HG02938 (cell line): ENCODE data around the gene RETN.

ENCODE experiments used
- ATAC-seq: cut with Tn5 transposase; IDR thresholded peaks from one replicate; pipeline ENCODE4 v1.9.1; 2021; ENCODE audit warnings: mild to moderate bottlenecking, moderate library complexity; ENCODE audit not compliant: unreplicated experiment

The RETN gene

DNA sequence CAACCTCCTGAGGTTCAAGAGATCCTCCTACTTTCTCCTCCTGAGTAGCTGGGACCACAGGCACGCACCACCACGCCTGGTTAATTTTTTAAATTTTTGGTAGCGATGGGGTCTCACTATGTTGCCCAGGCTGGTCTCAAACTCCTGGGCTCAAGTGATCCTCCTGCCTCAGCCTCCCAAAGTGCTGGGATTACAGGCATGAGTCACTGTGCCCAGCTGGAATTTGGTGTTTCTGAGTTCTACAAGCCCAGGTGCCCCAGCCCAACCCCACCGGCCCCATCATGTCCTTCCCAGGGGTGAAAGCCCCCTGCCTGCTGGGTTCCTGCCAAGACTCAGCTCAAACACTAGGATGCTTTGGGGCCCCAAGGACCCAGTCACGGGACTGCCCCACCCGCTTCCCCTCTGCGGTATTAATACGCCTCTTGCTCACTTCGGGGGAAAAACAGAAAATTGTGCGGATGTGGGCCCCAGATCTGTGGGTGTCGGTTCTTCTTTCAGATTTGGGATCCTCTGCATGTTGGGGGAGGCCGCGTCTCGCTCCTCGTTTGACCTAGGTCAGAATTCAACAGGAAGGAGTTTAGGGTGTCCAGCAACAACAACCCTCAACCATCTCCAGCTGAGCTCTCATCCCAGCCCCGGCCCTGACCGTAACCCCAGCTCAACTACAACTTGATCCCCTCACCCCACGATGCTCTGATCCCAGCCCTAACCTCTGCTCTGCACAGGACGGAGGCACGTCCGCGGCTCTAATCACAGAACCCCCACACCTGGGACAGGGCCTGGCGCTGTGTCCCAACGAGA is 36.7 kb downstream of the RETN start:
- no peak for ATAC-seq

DNA sequence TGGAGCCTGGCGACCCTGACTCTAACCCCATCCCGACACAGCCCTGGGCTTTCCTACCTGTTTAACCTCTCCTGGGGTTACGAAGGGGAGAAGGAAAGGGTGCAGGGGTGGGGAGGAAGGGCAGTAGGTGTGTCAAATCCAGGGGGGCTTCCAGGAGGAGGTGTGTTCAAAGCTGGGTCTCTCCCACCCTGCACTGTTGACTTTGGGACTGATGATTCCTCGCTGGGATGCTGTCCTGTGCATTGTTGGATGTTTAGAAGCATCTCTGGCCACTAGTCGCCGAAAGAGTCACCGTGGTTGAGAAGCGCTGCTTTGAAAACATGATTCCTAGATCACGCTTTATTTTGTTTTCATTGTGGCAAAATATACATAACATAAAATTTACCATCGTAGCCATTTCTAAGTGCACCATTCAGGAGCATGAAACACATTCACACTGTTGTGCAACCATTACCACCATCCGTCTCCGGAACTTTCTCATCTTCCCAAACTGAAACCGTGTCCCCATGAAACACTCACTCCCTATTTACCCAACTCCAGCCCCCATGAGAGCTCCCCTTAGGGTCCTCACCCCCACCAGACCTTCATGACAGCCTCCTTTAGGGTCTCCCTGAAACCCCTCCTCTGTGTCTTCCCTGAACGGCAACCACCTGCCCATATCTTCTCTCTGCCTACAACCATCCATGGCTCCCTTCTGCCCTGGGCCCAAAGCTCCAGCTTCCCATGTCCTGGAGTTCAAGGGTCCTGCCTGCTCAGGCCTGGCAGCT is 37.5 kb downstream of the RETN start:
- ATAC-seq: no peak

DNA sequence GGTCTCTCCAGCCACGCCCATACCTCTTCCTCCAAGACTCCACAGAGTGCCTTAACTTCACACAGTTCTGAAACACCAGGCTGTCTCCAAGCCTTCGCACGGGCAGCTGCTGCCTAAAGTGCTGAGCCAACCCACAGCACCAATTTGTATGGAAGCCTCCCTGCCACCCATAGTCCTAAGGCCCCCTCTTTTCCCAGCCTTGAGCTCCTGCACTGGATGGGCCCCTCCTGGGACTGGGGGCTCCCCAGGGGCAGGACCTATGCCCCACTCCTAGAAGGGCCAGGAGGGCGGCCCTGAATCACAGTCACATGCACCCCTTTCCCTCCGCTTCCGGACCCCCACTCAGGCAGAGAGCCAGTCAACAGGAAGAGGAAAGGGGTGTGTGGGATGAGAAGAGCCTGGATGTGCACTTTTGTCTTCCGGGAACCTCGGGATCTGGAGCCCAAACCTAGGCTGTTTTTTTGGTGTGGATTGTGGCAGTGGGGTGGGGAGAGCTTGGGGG is 38.2 kb downstream of the RETN start:
- ATAC-seq: no peak

- no peak for ATAC-seq
Measured at GRCh38 chr19:7709932-7710460, 41.1 kb downstream of the RETN start.

GRCh38 chr19:7710616-7711015 is 41.8 kb downstream of the RETN start:
- no peak for ATAC-seq

GRCh38 chr19:7715671-7716070 is 46.8 kb downstream of the RETN start:
- ATAC-seq: no peak

GRCh38 chr19:7716762-7717161 is 47.9 kb downstream of the RETN start:
- ATAC-seq: no peak

DNA sequence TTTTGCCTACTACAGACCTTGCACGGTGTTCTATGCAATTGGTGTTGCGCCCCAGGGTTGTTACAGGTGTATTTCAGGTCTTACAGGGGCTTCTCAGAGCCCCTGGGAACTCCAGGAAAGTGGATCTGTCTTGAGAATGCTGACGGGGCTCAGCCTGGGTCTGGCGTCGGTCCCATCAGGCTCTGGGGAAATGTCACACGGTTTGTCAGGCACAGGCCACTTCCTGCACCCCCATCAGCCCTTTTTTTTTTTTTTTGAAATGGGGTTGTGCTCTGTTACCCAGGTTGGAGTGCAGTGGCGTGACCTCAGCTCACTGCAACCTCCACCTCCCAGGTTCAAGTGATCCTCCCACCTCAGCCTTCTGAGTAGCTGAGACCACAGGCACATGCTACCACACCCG is 49.8 kb downstream of the RETN start:
- no peak for ATAC-seq
